ENCODE results near the gene G6PC2. TPM values are rescaled to one million over a fixed set of nuclear protein-coding genes. Genes with fewer than 3 reads are reported as not detected.

Gene G6PC2
- total and polyA plus RNA-seq, 7 donors: 0.06 to 0.60 TPM; not detected in 5

DNA sequence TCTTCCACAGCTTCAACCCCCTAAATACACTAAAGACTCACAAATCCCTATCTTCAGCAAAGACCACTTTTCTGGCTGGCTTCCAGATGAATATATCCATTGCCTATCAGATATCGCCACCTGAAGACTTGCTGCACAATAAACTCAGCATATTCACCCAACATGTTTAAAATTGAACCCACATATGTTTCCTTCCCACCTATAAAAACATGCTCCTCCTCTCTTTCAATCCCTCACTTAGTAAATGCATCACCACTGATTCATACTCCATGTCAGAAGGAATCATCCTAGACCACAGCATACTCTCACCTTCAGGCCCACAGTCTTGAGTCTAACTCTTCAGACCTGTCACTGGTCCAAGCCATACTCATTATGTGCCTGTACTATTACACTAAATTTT lies 16.1 kb upstream of the G6PC2 start:
- Histone ChIP-seq H3K27ac (no peak overlapping the region), H3K9me3 (no peaks in the 10 kb centered on the region), H3K4me1 (peaks cover 0 to 5% (median 2%) of the 10 kb centered on the region in 4 donors), H3K36me3 (no peaks in the 10 kb centered on the region), H3K27me3 (no peaks in the 10 kb centered on the region), H3K4me3 (no peak overlapping the region)
- intact Hi-C loops (cut with DNase I): no loop called here
- DNase-seq: no peak
- TF ChIP-seq POLR2A (IDR thresholded peaks at IDR 0.05): no peak
- no peak for TF ChIP-seq POLR2AphosphoS5 (IDR thresholded peaks at IDR 0.05)
- TF ChIP-seq, protein P1, sequence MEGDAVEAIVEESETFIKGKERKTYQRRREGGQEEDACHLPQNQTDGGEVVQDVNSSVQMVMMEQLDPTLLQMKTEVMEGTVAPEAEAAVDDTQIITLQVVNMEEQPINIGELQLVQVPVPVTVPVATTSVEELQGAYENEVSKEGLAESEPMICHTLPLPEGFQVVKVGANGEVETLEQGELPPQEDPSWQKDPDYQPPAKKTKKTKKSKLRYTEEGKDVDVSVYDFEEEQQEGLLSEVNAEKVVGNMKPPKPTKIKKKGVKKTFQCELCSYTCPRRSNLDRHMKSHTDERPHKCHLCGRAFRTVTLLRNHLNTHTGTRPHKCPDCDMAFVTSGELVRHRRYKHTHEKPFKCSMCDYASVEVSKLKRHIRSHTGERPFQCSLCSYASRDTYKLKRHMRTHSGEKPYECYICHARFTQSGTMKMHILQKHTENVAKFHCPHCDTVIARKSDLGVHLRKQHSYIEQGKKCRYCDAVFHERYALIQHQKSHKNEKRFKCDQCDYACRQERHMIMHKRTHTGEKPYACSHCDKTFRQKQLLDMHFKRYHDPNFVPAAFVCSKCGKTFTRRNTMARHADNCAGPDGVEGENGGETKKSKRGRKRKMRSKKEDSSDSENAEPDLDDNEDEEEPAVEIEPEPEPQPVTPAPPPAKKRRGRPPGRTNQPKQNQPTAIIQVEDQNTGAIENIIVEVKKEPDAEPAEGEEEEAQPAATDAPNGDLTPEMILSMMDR (IDR thresholded peaks at IDR 0.05): no peak
- TF ChIP-seq EP300 (IDR thresholded peaks at IDR 0.05): no peak
- 97 to 98% methylated on average over 1 of the region's 1 CpG for WGBS, 2 donors

DNA sequence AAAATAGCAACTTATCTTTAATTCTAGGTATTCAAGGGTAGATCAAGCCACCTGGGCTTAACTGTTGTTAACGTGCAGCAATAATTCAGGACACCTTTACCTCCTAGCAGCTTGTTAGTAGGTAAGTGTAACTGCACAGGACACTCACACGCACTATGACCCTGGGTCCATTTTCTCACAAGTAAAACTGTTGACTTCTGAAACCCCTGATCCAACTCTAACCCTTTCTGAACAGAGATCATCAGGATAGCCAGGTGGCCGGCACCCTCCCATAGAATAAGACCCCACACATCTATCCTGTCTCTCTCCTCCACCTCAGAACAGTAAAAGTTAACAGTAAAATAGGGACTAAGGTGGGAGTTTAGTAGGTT lies 11.5 kb upstream of the G6PC2 start:
- Histone ChIP-seq H3K4me3 (peak overlapping the region in 3 of 4 donors; percentile 45 to 55 (median 54)), H3K27ac (no peak overlapping the region), H3K9me3 (no peaks in the 10 kb centered on the region), H3K27me3 (no peaks in the 10 kb centered on the region), H3K4me1 (peaks cover 0 to 7% (median 3%) of the 10 kb centered on the region in 4 donors), H3K36me3 (no peaks in the 10 kb centered on the region)
- no peak for DNase-seq
- TF ChIP-seq EP300 (IDR thresholded peaks at IDR 0.05): no peak
- TF ChIP-seq, protein P1 (IDR thresholded peaks at IDR 0.05): no peak
- no peak for TF ChIP-seq POLR2AphosphoS5 (IDR thresholded peaks at IDR 0.05)
- TF ChIP-seq POLR2A (IDR thresholded peaks at IDR 0.05): no peak
- intact Hi-C loops (cut with DNase I): no loop called here
- 20 to 41% methylated on average over 3 of the region's 3 CpGs for WGBS, 2 donors

DNA sequence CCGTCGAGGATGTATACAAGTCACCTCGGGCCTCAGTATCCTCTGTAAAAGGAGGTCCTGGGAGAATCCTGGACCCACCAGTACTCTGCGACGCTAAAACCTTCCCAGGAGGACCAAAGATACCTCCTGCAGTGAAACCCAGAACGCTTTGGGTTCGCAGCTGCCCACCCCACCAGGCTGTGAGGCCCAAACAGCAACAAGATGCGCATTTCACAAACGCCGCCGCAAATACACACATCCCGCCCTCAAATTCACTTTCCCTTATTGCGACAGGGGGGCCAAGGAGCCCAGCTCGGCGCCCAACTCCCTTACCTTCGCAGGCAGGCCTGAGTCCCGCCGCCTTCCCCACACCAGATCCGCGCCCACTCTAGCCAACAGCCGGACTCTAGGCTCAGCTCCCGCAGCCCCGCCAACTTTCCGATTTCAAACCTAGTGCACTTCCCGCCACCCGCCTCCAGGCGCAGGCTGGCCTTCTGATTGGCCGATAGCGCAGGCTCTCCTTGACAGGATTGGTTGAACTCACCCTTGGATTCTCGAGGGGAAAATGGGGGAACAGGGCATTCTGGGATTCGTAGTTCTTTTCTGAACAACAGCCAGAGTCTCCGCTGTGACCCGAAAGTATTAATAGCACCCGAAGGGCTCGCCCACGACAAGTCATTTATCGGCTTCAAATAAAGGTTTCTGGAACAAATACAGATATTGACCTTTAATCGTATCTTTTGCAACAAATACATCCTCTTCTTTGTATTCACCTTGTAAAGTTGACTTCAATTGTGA lies 10.9 kb upstream of the G6PC2 start, which contains the start of gene SPC25:
TSS of gene SPC25 (minus strand) at position 425 of the 777 bp plus-strand sequence. CDS start 911 bp downstream, outside the sequence.
- intact Hi-C loops (cut with DNase I): no loop called here
- WGBS, 2 donors: 1% methylated on average over 38 of the region's 38 CpGs
- TF ChIP-seq EP300 (IDR thresholded peaks at IDR 0.05): no peak
- TF ChIP-seq, protein P1 (IDR thresholded peaks at IDR 0.05): peak in 1 of 4 experiments; percentile 19
- Histone ChIP-seq H3K4me1 (peaks cover 0 to 7% (median 3%) of the 10 kb centered on the region in 4 donors), H3K27me3 (no peaks in the 10 kb centered on the region), H3K4me3 (peak within 1 kb of the TSS; percentile 17 to 55 (median 50)), H3K27ac (no peak within 1 kb of the TSS), H3K9me3 (no peaks in the 10 kb centered on the region), H3K36me3 (no peaks in the 10 kb centered on the region)
- DNase-seq: peak; percentile 92

DNA sequence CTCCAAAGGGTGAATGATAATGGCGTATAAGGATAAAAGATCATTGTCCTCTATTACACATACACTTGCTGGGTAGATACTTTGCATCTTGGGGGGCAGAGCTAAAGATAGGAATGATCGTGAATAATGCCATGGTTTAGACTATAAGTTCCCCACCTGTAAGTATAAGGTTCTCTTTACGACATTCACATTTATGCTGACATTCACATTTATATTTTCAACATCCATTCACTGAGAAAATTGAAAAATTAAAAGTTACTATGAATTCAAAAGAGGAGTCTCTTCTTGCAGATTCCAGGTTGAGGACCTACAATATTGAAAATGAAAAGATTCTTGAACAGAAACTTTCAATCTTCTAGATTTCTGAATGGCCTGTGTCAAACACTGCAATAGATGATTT lies 8.8 kb upstream of the G6PC2 start:
- TF ChIP-seq POLR2AphosphoS5 (IDR thresholded peaks at IDR 0.05): no peak
- TF ChIP-seq, protein P1 (IDR thresholded peaks at IDR 0.05): no peak
- TF ChIP-seq POLR2A (IDR thresholded peaks at IDR 0.05): no peak
- TF ChIP-seq EP300 (IDR thresholded peaks at IDR 0.05): no peak
- Histone ChIP-seq H3K4me3 (no peak overlapping the region), H3K4me1 (peaks cover 0 to 7% (median 3%) of the 10 kb centered on the region in 4 donors), H3K9me3 (no peaks in the 10 kb centered on the region), H3K27ac (no peak overlapping the region), H3K27me3 (no peaks in the 10 kb centered on the region), H3K36me3 (no peaks in the 10 kb centered on the region)
- DNase-seq: no peak
- intact Hi-C loops (cut with DNase I): no loop called here
- 89 to 90% methylated on average over 3 of the region's 3 CpGs for WGBS, 2 donors

Data from sigmoid colon (tissue), 7 donors.